Measurements from ENCODE around the gene RDH16. TPM values are rescaled to one million over a fixed set of nuclear protein-coding genes. Genes with fewer than 3 reads are reported as not detected.
"Not testable (repeated sequence)": the region's sequence is repeated elsewhere in the genome, so short reads cannot be mapped to it uniquely, and the experiment has no call there.

RDH16 gene
- total RNA-seq, 4 donors from 2014 or later, result 0.38 to 4.5 (median 2.1) TPM

GRCh38 chr12:56989861-56990610 lies 32.6 kb upstream of the RDH16 start:
- H3K9me3 ChIP-seq, result no peaks in the 10 kb centered on the region
- H3K27me3 ChIP-seq, result no peaks in the 10 kb centered on the region
- H3K4me3 ChIP-seq, result no peak overlapping the region
- peaks cover 27 to 52% (median 37%) of the 10 kb centered on the region in 3 donors for H3K4me1 ChIP-seq
- intact Hi-C loops (cut with DNase I), result loop anchor here (5.0 kb wide), 1 partner anchor 233 kb away; no protein-coding TSS in a partner anchor
- WGBS, 2 donors, result 79 to 80% methylated on average over 7 of the region's 7 CpGs
- TF ChIP-seq POLR2A (IDR thresholded peaks at IDR 0.05) (no peak), CTCF (IDR thresholded peaks at IDR 0.05) (no peak)
- H3K36me3 ChIP-seq, result peaks cover 0 to 2% (median 0%) of the 10 kb centered on the region in 3 donors
- no peak overlapping the region for H3K27ac ChIP-seq
- DNase-seq, result no peak

- 55 to 59% methylated on average over 5 of the region's 5 CpGs for WGBS, 2 donors
- H3K36me3 ChIP-seq, result no peaks in the 10 kb centered on the region
- no peak overlapping the region for H3K27ac ChIP-seq
- no peak for TF ChIP-seq POLR2A (IDR thresholded peaks at IDR 0.05)
- TF ChIP-seq CTCF (IDR thresholded peaks at IDR 0.05), result no peak
- intact Hi-C loops (cut with DNase I), result loop anchor here (5.0 kb wide), 1 partner anchor 231 kb away; no protein-coding TSS in a partner anchor
- H3K4me1 ChIP-seq, result peaks cover 27 to 52% (median 37%) of the 10 kb centered on the region in 3 donors
- H3K9me3 ChIP-seq, result no peaks in the 10 kb centered on the region
- no peaks in the 10 kb centered on the region for H3K27me3 ChIP-seq
- H3K4me3 ChIP-seq, result no peak overlapping the region
- no peak for DNase-seq
These were observed 30.9 kb upstream of the RDH16 start for GRCh38 chr12:56988207-56988739.

GRCh38 chr12:56987551-56988053 lies 30.2 kb upstream of the RDH16 start:
- Histone ChIP-seq H3K4me3 (no peak overlapping the region), H3K27me3 (no peaks in the 10 kb centered on the region), H3K4me1 (peaks cover 27 to 52% (median 37%) of the 10 kb centered on the region in 3 donors), H3K36me3 (no peaks in the 10 kb centered on the region), H3K9me3 (no peaks in the 10 kb centered on the region), H3K27ac (peak overlapping the region in 1 of 4 donors; percentile 31)
- intact Hi-C loops (cut with DNase I), result loop anchor here (5.0 kb wide), 1 partner anchor 230 kb away; no protein-coding TSS in a partner anchor
- no peak for DNase-seq
- WGBS, 2 donors, result 19 to 26% methylated on average over 8 to 11 of the region's 11 CpGs
- TF ChIP-seq CTCF (IDR thresholded peaks at IDR 0.05), result peak; percentile 94 to 98 (median 96)
- TF ChIP-seq POLR2A (IDR thresholded peaks at IDR 0.05), result no peak

GRCh38 chr12:56987011-56987410 lies 29.6 kb upstream of the RDH16 start:
- intact Hi-C loops (cut with DNase I), result loop anchor here (5.0 kb wide), 1 partner anchor 230 kb away; no protein-coding TSS in a partner anchor
- H3K27ac ChIP-seq, result peak overlapping the region in 2 of 4 donors; percentile 31 to 76
- DNase-seq, result no peak
- no peaks in the 10 kb centered on the region for H3K27me3 ChIP-seq
- H3K4me1 ChIP-seq, result peaks cover 27 to 50% (median 36%) of the 10 kb centered on the region in 3 donors
- H3K36me3 ChIP-seq, result no peaks in the 10 kb centered on the region
- H3K4me3 ChIP-seq, result no peak overlapping the region
- TF ChIP-seq POLR2A (IDR thresholded peaks at IDR 0.05) (no peak), CTCF (IDR thresholded peaks at IDR 0.05) (no peak)
- H3K9me3 ChIP-seq, result no peaks in the 10 kb centered on the region

- H3K9me3 ChIP-seq, DNase-seq, H3K36me3 ChIP-seq, H3K27me3 ChIP-seq, H3K4me3 ChIP-seq: not testable (repeated sequence)
- intact Hi-C loops (cut with DNase I), result loop anchor here (5.0 kb wide), 1 partner anchor 228 kb away; no protein-coding TSS in a partner anchor
- Histone ChIP-seq H3K4me1 (peaks cover 18 to 41% (median 23%) of the 10 kb centered on the region in 3 donors), H3K27ac (peak overlapping the region; percentile 5 to 76 (median 40))
- 10% methylated on average over 3 of the region's 6 CpGs; no CpG with 5 or more reads in 1 of the 2 donors for WGBS, 2 donors
- peak in 2 of 6 experiments; percentile 5 to 37 for TF ChIP-seq CTCF (IDR thresholded peaks at IDR 0.05)
These were observed 28.3 kb upstream of the RDH16 start for GRCh38 chr12:56985714-56986113.

All from esophagus squamous epithelium (tissue), 5 donors.